ENCODE measurements around the gene NAE1. TPM values are rescaled to one million over a fixed set of nuclear protein-coding genes. Genes with fewer than 3 reads are reported as not detected.

The NAE1 gene
- total RNA-seq, 1 experiment from 2014 or later, result 123 TPM

GRCh38 chr16:66872943-66873684, 42.3 kb upstream of the NAE1 start (continued):
- no peak for TF ChIP-seq FOSL1 (IDR thresholded peaks at IDR 0.05; ENCODE audit: low read depth)
- peak; percentile 38 for TF ChIP-seq YY1 (IDR thresholded peaks at IDR 0.05; ENCODE audit: extremely low read depth, insufficient replicate concordance, low read depth, low read length)
- no peak for TF ChIP-seq SIN3A (IDR thresholded peaks at IDR 0.05; ENCODE audit: low read depth)
- TF ChIP-seq CBX3 (IDR thresholded peaks at IDR 0.05; ENCODE audit: low read depth), result peak; percentile 4; the same call in 1 of the 2 replicates
- no peak for TF ChIP-seq ELF1 (IDR thresholded peaks at IDR 0.05; ENCODE audit: borderline replicate concordance, low read depth)

- ChIA-PET CTCF (interaction anchor here (0.7 to 2.6 kb wide), 16 partner anchors 10 to 467 kb away, joined by 3 to 19 read pairs (median 4); partner anchors contain the start of genes CES3 and NAE1), RAD21 (ENCODE audit: low non-redundant PET in 1 of 2, low total read pairs in 2 of 2, uncharacterized antibody in 2 of 2, unreplicated experiment in 2 of 2) (interaction anchor here (0.5 to 1.6 kb wide), 5 partner anchors 23 to 466 kb away, joined by 3 to 6 read pairs (median 3); partner anchors contain the start of gene NAE1 (in 1 of the 2)), POLR2A (interaction anchor here (0.8 to 1.6 kb wide), 5 partner anchors 9 to 466 kb away, joined by 3 to 5 read pairs (median 4); partner anchors contain the start of gene NAE1)
- no peaks in the 10 kb centered on the region for H3K9me3 ChIP-seq (ENCODE audit: control insufficient read depth in 1 of 2, insufficient read depth in 1 of 2, low read depth in 1 of 2, low read length in 2 of 2)
- no peaks in the 10 kb centered on the region for H3K36me3 ChIP-seq (ENCODE audit: control insufficient read depth in 1 of 2, insufficient read depth in 2 of 2, low read length in 2 of 2)
- ATAC-seq (no peak), DNase-seq (ENCODE audit: low read depth, low spot score) (no peak)
- TF ChIP-seq RAD21 (IDR thresholded peaks at IDR 0.05; ENCODE audit: low read depth) (no peak), YY1 (IDR thresholded peaks at IDR 0.05; ENCODE audit: extremely low read depth, insufficient replicate concordance, low read depth, low read length) (no peak), ELF1 (IDR thresholded peaks at IDR 0.05; ENCODE audit: borderline replicate concordance, low read depth) (no peak), ATF3 (IDR thresholded peaks at IDR 0.05) (no peak), EZH2 (IDR thresholded peaks at IDR 0.05) (no peak), ZNF274 (IDR thresholded peaks at IDR 0.05; ENCODE audit: low read depth, low read length) (no peak)
- peak overlapping the region; percentile 59 for H3K9ac ChIP-seq (ENCODE audit: low read length)
- peaks cover 12 to 27% of the 10 kb centered on the region in 2 experiments for H3K4me1 ChIP-seq (ENCODE audit: control insufficient read depth in 1 of 2, insufficient read depth in 2 of 2, low read length in 2 of 2)
- no peaks in the 10 kb centered on the region for H3K79me2 ChIP-seq (ENCODE audit: insufficient read depth, low read length)
- H3K4me2 ChIP-seq (ENCODE audit: low read length), result peak overlapping the region; percentile 87
- no TSS peak for BruUV-seq (replicated peaks)
- peak overlapping the region; percentile 42 to 57 for H3K4me3 ChIP-seq (replicated peaks in 1 of 2; ENCODE audit: low read depth in 1 of 2, low read length in 2 of 2)
- H3K27me3 ChIP-seq (ENCODE audit: insufficient read depth, low read length), result no peaks in the 10 kb centered on the region
- intact Hi-C loops (cut with micrococcal nuclease), result loop anchor here (2.0 to 5.0 kb wide), 2 partner anchors 310 to 466 kb away; no protein-coding TSS in a partner anchor
- H3K27ac ChIP-seq (ENCODE audit: low read depth, low read length), result peak overlapping the region; percentile 65
- no peaks in the 10 kb centered on the region for H3K9me2 ChIP-seq (ENCODE audit: insufficient read depth)
- no peaks in the 10 kb centered on the region for H4K20me1 ChIP-seq (ENCODE audit: insufficient read depth)
- peak overlapping the region; percentile 28 for H2AFZ ChIP-seq (ENCODE audit: low read depth, low read length, poor library complexity, severe bottlenecking)
Observed at GRCh38 chr16:66872559-66872942, 41.8 kb upstream of the NAE1 start.
